Neural cell (in vitro differentiated cells): Measurements from ENCODE around the gene COL28A1.

Source experiments
- EZH2 ChIP-seq: fragments of 200-600, 300-800 bp; shearing (Covaris generic), sonication (generic); IDR thresholded peaks from 2 replicates; pipeline ENCODE4 v1.6.1; 2014; ENCODE audit warnings: antibody characterized with exemption, low read length, borderline replicate concordance, mild to moderate bottlenecking; ENCODE audit not compliant: insufficient read depth, poor library complexity, severe bottlenecking
- MXI1 ChIP-seq: fragments of 450-650 bp; conservative IDR thresholded peaks from 2 replicates; pipeline ENCODE4 v1.6.1; 2014; ENCODE audit warnings: antibody characterized with exemption, mild to moderate bottlenecking; ENCODE audit not compliant: poor library complexity, severe bottlenecking
- POLR2AphosphoS5 ChIP-seq: IDR thresholded peaks from 2 replicates; pipeline ENCODE4 v1.6.1; 2012
- RAD21 ChIP-seq: fragments of 450-650 bp; conservative IDR thresholded peaks from 2 replicates; pipeline ENCODE4 v1.6.1; 2014; ENCODE audit warnings: antibody characterized with exemption, mild to moderate bottlenecking, moderate library complexity
- SMC3 ChIP-seq: fragments of 450-650 bp; conservative IDR thresholded peaks from 2 replicates; pipeline ENCODE4 v1.6.1; 2014; ENCODE audit warnings: antibody characterized with exemption, mild to moderate bottlenecking, moderate library complexity; ENCODE audit not compliant: poor library complexity
- TF ChIP-seq, protein P1 (sequence below): fragments of 450-650 bp; IDR thresholded peaks from 2 replicates; pipeline ENCODE4 v1.5.1; 2014; ENCODE audit warnings: antibody characterized with exemption, mild to moderate bottlenecking, moderate library complexity; ENCODE audit not compliant: poor library complexity, severe bottlenecking
- TF ChIP-seq, protein P2 (sequence below): IDR thresholded peaks from 2 replicates; pipeline ENCODE4 v1.6.1; 2012; ENCODE audit warnings: borderline replicate concordance

DNA sequence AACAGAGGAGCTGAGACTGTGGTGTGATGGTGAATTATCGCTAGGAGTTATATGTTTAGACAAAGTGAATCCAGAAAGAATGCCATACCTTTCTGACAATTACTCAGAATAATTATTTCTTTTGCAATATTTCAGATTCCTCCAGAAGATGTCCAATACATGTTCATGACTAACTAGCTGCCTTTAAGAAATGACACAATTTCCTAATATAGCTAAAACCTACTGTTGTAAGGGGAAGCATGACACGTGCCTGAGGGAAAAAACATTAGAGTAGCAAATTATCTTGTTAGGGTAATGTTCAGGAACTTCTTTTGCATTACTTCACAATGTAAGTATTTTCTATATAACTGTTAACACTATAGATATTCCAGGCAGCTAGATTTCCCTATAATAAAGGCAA is 150.3 kb downstream of the COL28A1 start:
- TF ChIP-seq, protein P1, sequence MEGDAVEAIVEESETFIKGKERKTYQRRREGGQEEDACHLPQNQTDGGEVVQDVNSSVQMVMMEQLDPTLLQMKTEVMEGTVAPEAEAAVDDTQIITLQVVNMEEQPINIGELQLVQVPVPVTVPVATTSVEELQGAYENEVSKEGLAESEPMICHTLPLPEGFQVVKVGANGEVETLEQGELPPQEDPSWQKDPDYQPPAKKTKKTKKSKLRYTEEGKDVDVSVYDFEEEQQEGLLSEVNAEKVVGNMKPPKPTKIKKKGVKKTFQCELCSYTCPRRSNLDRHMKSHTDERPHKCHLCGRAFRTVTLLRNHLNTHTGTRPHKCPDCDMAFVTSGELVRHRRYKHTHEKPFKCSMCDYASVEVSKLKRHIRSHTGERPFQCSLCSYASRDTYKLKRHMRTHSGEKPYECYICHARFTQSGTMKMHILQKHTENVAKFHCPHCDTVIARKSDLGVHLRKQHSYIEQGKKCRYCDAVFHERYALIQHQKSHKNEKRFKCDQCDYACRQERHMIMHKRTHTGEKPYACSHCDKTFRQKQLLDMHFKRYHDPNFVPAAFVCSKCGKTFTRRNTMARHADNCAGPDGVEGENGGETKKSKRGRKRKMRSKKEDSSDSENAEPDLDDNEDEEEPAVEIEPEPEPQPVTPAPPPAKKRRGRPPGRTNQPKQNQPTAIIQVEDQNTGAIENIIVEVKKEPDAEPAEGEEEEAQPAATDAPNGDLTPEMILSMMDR = no peak
- TF ChIP-seq RAD21 = no peak
- no peak for TF ChIP-seq EZH2
- no peak for TF ChIP-seq POLR2AphosphoS5
- no peak for TF ChIP-seq SMC3
- TF ChIP-seq MXI1 = no peak
- TF ChIP-seq, protein P2, sequence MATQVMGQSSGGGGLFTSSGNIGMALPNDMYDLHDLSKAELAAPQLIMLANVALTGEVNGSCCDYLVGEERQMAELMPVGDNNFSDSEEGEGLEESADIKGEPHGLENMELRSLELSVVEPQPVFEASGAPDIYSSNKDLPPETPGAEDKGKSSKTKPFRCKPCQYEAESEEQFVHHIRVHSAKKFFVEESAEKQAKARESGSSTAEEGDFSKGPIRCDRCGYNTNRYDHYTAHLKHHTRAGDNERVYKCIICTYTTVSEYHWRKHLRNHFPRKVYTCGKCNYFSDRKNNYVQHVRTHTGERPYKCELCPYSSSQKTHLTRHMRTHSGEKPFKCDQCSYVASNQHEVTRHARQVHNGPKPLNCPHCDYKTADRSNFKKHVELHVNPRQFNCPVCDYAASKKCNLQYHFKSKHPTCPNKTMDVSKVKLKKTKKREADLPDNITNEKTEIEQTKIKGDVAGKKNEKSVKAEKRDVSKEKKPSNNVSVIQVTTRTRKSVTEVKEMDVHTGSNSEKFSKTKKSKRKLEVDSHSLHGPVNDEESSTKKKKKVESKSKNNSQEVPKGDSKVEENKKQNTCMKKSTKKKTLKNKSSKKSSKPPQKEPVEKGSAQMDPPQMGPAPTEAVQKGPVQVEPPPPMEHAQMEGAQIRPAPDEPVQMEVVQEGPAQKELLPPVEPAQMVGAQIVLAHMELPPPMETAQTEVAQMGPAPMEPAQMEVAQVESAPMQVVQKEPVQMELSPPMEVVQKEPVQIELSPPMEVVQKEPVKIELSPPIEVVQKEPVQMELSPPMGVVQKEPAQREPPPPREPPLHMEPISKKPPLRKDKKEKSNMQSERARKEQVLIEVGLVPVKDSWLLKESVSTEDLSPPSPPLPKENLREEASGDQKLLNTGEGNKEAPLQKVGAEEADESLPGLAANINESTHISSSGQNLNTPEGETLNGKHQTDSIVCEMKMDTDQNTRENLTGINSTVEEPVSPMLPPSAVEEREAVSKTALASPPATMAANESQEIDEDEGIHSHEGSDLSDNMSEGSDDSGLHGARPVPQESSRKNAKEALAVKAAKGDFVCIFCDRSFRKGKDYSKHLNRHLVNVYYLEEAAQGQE = no peak
